ENCODE measurements around the gene FOXJ3.

The FOXJ3 gene

DNA sequence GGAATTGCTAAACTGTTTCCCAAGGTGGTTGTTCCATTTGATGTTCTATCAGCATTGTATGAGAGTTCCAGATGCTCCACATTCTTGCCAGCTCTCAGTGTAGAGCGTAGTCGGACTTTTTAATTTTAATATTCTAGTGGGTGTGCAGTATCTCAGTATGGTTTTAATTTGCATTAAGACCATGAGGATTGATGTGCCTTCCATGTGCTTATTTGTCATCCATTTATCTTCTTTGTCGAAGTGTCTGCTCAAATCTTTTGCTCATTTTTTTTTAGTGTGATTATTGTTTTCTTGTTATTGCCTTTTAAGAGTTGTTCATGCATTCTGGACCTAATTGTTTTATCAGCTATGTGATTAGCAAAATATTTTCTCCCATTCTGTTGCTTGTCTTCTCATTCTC lies 195.6 kb downstream of the FOXJ3 start:
- no peak for DNase-seq

DNA sequence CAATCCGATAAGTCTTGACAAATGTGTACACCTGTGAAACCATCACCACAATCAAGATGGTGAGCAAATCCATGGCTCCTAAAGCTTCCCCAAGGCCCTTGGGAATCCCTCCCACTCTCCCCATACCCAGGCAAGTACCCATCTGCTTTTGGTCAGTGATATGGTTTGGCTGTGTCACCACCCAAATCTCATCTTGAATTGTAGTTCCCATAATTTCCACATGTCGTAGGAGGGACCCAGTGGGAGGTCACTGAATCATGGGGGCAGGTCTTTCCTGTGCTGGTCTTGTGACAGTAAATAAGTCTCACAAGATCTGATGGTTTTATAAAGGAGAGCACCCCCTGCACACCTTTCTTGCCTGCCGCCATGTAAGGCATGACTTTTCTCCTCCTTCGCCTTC lies 196.4 kb downstream of the FOXJ3 start:
- DNase-seq = no peak

DNA sequence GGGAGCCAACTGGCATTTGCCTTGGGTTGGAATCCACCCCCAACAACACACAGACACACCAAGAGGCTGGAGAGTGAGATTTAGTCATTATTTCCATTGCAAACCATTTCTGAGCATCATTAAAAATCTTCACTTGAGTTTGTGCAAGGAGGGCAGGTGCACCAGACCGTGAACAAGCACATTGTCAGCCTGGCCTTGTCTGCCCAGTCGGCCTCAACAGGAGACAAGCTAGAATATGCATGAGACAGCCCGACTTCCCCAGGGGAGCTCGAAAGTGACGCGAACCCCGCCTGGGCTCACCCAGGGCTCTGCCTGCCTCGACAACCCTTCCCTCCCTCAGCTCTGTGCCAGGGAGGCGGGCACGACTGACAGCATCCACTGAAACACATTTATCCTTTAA lies 197.3 kb downstream of the FOXJ3 start:
- DNase-seq = no peak

DNA sequence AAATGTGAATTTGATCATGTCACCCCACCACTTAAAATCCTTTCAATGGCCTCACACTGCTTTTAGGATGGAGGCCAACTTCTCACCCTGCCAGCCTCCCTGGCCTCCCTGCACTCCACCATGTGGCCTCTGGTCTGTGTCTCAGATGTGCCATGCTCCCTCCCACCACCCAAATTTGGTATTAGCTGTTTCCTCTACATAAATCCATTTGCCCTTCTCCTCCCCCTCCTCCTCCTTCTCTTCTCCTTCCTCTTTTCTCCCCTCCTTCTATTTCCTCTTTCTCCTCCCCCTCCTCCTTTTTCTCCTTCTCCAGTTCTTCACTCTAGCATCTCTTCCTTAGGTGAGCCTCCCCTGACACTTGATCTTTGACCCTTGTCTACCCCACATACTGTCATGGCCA lies 198.6 kb downstream of the FOXJ3 start:
- no peak for DNase-seq

DNA sequence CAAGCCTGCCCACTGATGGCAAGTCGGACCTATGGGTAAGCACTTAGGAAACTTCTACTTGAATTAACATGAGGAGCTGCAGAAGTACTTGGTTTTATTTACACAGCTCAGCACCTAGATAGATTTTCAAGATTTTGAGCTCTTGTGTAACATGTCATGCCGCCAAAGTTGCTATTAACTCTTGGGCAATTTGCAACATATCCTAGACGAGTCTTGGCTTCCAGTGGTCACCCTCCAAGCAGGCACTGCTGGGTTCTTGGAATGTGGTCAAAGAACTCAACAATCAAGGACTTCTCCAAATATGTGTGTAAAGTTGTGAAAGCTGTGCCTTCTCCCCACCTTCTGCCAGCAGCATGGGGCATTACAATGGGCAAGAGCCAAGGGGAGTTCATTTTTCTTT lies 199.6 kb downstream of the FOXJ3 start:
- DNase-seq = no peak

DNA sequence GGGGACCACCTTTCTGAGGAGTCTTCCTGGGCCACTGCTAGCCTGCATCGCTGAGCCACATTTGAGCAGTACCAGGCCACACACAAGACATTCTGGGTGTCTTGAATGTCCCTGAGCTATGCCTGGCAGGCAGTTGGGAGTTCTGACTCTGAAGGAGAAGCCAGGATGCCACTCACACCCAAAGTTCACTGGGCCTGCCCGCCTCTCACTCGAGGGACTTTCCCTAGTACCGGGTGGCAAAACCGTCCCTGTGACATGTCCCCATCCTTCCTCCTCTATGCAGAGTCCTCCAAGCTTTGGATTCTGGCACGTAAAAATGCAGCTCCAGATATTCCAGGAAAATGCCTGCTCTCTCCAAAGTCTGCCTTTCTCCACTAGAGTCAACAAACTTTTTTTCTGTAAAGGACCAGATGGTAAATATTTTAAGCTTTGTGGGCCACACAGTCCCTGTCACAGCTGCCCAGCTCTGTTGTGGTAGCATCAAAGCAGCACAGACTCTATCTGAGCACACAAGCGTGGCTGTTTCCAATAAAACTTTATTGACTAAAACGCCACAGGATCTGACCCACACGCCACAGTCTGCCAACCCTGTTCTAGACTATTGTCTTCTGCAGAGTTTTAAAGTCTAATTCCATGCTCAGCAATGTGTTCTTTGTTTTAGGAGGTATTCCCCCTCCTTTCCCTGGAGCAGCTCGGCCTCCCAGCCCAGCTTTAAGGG lies 201.1 kb downstream of the FOXJ3 start:
- DNase-seq = no peak

DNA sequence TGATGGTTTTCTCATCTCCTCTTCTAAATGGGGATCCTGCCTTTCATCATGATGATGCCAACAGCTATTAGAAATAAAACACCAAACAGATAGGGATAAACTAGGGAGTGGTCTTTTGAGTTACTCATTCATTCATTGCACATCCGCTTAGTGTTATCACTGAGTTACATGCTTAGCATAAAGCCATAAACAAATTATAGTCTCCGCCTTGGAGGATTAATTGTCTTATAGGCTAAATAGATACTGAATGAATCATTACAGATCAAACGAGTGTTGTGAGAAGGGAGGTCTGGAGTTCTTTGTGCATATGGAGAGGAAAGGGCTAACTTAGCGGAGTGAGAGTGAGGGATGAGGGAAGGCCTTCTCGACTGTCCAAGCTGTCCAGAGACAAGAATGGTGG lies 201.6 kb downstream of the FOXJ3 start:
- no peak for DNase-seq

DNA sequence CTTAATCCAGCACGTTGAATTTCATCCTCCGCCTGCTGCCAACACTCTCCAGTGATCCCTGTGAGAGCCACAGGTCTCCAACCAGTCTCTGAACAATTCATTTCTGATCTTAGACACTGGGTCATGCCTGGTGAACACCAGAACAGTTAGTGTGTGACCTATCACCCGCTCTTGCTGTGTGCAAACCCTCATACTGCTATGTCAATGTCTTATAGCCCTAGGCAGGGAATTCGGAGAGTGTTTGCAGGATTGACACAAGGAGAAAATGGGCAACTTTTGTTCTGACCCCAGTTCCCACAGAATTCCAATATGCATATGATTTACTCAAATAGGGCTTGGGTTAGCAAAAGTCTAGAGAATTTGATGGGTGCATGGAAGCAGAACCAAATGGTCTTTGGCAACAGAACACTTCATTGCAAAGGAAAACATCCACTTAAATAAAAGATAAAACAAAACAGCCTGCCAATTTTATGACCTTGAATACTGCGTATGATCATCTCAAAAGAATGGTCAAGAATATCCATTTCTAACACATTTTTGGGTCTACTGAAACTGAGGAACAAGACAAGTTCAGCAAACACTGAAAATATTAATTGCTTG lies 204.9 kb downstream of the FOXJ3 start:
- no peak for DNase-seq

DNA sequence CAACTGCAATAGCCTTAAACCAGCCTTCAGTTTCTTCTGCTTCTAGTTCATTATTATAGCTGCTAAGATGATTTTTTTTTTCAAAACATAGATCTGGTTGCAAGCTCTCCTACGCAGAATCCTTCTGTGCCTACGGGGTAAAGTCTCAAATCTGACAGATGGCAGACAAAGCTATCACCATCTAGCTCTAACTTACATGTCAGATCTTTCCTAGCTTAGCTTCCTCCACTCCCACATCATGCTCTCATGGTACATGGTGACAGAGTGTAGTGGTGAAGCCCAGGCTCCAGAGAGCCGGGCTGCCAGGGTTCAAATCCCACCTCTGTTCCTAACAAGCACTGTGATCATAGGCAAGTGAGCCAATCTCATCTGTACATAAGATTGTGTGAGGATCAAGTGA lies 206.1 kb downstream of the FOXJ3 start:
- DNase-seq = no peak

DNA sequence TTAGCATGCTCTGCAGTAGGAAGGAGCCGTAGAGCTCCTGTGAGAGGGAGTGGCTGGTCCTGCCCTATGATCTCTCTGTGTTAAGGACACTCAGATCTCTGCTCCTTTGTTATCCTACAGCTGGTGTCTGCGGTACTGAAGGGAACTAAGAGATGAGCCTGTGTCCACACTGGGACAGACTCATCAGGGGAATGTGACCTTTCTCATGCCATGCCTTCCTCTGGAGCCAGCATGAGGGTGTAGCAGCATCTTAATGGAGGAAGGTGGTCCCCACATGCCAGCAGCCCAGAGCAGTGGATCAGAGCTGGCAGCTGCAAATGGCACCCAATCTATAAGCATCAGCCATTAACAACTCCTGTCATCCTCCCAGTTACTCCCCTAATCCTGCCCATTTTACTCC lies 206.5 kb downstream of the FOXJ3 start:
- DNase-seq = no peak

DNA sequence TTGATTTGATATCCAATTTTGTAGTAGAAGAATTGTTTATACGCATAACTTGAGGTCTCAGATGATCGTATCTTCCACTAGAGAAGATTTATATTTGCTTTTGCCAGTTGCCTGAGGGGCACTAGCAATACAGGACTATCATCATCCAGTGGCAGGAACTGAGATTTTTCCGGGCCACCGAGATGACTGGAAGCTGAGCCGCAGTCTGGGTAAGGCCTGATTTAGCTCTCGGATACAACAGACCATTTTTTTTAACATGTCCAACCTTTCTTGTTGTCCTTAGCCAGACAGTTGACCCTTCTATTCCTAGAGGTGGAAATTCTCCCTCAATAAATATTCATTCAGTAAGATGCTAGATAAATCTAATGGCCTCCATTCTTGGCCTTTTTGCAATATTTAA lies 207.3 kb downstream of the FOXJ3 start:
- DNase-seq = no peak
